HepG2 (cell line): ENCODE data around the gene ANKRD42. TPM values are rescaled to one million over a fixed set of nuclear protein-coding genes. Genes with fewer than 3 reads are reported as not detected.
A peak's percentile ranks its signal among the peaks of the same experiment; 100 is the strongest.

Source experiments
- CCDC6 ChIP-seq: sonication (generic); formaldehyde crosslinking; IDR thresholded peaks from 2 replicates; pipeline ENCODE4 v1.8.1; 2022; ENCODE audit warnings: mild to moderate bottlenecking, missing genetic modification reagents, moderate library complexity
- DPF2 ChIP-seq: sonication (generic); formaldehyde crosslinking; IDR thresholded peaks from 2 replicates; pipeline ENCODE4 v1.4.0; 2020; ENCODE audit warnings: mild to moderate bottlenecking, low read depth, missing genetic modification reagents, borderline replicate concordance
- FOXA1 ChIP-seq, 2 experiments: fragments of 450-650 bp in 1 of 2; sonication (generic) in 1 of 2; formaldehyde crosslinking in 1 of 2; IDR thresholded peaks; 2 replicates each; pipeline versions ENCODE4 v1.4.0 to v1.6.1; 2016 to 2020; ENCODE audit warnings: missing genetic modification reagents in 1 of 2
- GMEB1 ChIP-seq: sonication (generic); formaldehyde crosslinking; IDR thresholded peaks from 2 replicates; pipeline ENCODE4 v1.5.1; 2020; ENCODE audit warnings: missing genetic modification reagents, mild to moderate bottlenecking, borderline replicate concordance
- GTF3A ChIP-seq: sonication (generic); formaldehyde crosslinking; conservative IDR thresholded peaks from 2 replicates; pipeline ENCODE4 v1.4.0; 2020; ENCODE audit warnings: mild to moderate bottlenecking, missing genetic modification reagents
- HDAC1 ChIP-seq: sonication (generic); formaldehyde crosslinking; IDR thresholded peaks from 2 replicates; pipeline ENCODE4 v1.5.1; 2020; ENCODE audit warnings: mild to moderate bottlenecking, missing genetic modification reagents
- PAF1 ChIP-seq: IDR thresholded peaks from 2 replicates; pipeline ENCODE4 v1.6.1; 2016; ENCODE audit warnings: missing genetic modification reagents, missing compliant biosample characterization
- PPARG ChIP-seq: conservative IDR thresholded peaks from 2 replicates; pipeline ENCODE4 v1.6.1; 2016; ENCODE audit warnings: missing biosample characterization, missing genetic modification reagents
- RERE ChIP-seq: IDR thresholded peaks from 2 replicates; pipeline ENCODE4 v1.6.1; 2016; ENCODE audit warnings: low read depth, missing genetic modification reagents, missing compliant biosample characterization
- RFX1 ChIP-seq: fragments of 450-650 bp; IDR thresholded peaks from 2 replicates; pipeline ENCODE4 v1.6.1; 2017
- SOX6 ChIP-seq, 2 experiments: fragments of 450-650 bp in 1 of 2; sonication (generic) in 1 of 2; formaldehyde crosslinking in 1 of 2; IDR thresholded peaks; 2 replicates each; pipeline versions ENCODE4 v1.4.0 to v1.6.1; 2017 to 2020; ENCODE audit warnings: antibody characterized with exemption in 1 of 2, mild to moderate bottlenecking in 1 of 2, missing genetic modification reagents in 1 of 2
- TBX3 ChIP-seq: fragments of 450-650 bp; IDR thresholded peaks from 2 replicates; pipeline ENCODE4 v1.6.1; 2017; ENCODE audit warnings: antibody characterized with exemption, mild to moderate bottlenecking, inconsistent platforms, borderline replicate concordance
- TOE1 ChIP-seq: sonication (generic); formaldehyde crosslinking; IDR thresholded peaks from 2 replicates; pipeline ENCODE4 v1.4.0; 2020; ENCODE audit warnings: mild to moderate bottlenecking, missing genetic modification reagents
- USF2 ChIP-seq, 2 experiments: sonication (generic) in 1 of 2; formaldehyde crosslinking in 1 of 2; IDR thresholded peaks; 2 replicates each; pipeline versions ENCODE4 v1.5.1 to v1.6.1; 2011 to 2020; ENCODE audit warnings: borderline replicate concordance in 1 of 2, low read depth in 1 of 2, low read length in 1 of 2, mild to moderate bottlenecking in 1 of 2, missing genetic modification reagents in 1 of 2, moderate library complexity in 1 of 2
- ZNF124 ChIP-seq: sonication (generic); formaldehyde crosslinking; IDR thresholded peaks from 2 replicates; pipeline ENCODE4 v1.4.0; 2020; ENCODE audit warnings: missing genetic modification reagents
- ZNF264 ChIP-seq: sonication (generic); formaldehyde crosslinking; IDR thresholded peaks from 2 replicates; pipeline ENCODE4 v1.4.0; 2020; ENCODE audit warnings: missing genetic modification reagents
- ZNF329 ChIP-seq: sonication (generic); formaldehyde crosslinking; IDR thresholded peaks from 2 replicates; pipeline ENCODE4 v1.9.0; 2021; ENCODE audit warnings: low read depth, mild to moderate bottlenecking, missing genetic modification reagents
- ZNF484 ChIP-seq: sonication (generic); formaldehyde crosslinking; IDR thresholded peaks from 2 replicates; pipeline ENCODE4 v1.5.1; 2020; ENCODE audit warnings: mild to moderate bottlenecking, low read depth, missing genetic modification reagents, borderline replicate concordance
- ZNF660 ChIP-seq: sonication (generic); formaldehyde crosslinking; IDR thresholded peaks from 2 replicates; pipeline ENCODE4 v1.5.1; 2020; ENCODE audit warnings: mild to moderate bottlenecking, low read depth, missing genetic modification reagents, borderline replicate concordance
- ZNF720 ChIP-seq: sonication (generic); formaldehyde crosslinking; IDR thresholded peaks from 2 replicates; pipeline ENCODE4 v1.4.0; 2020; ENCODE audit warnings: missing genetic modification reagents
- polyA plus RNA-seq, 8 experiments: library from polyadenylated mRNA; depleted of rRNA in 3 of 8; stranded (reverse) in 7 of 8; unstranded in 1 of 8; fragments of >200 nt; fragmentation: Illumina TruSeq in 4 of 8; extraction: Trizol in 4 of 8; gene quantifications; 2 replicates each; pipeline versions ENCODE4 v1.2.1 to v1.2.3, GENCODE V29; 2011 to 2016; ENCODE audit warnings: low read depth in 4 of 8, missing spikeins in 1 of 8, mixed read lengths in 1 of 8; ENCODE audit not compliant: insufficient read depth in 1 of 8
- total RNA-seq, 5 experiments: library from RNA; depleted of rRNA; stranded (reverse); fragments of >200 nt; fragmentation: Illumina TruSeq; extraction: Trizol; gene quantifications; 2 replicates each; pipeline ENCODE4 v1.2.3, GENCODE V29; 2016; ENCODE audit warnings: low read depth in 1 of 5

Gene ANKRD42
- total and polyA plus RNA-seq, 2 of the 13 experiments (the other 11 are each of a cell fraction or from before 2014, with no cell fraction given): 2.2 to 3.7 TPM

GRCh38 chr11:83284501-83285150, 91.1 kb downstream of the ANKRD42 start (continued):
- TF ChIP-seq PAF1 (CRISPR knock-in tag) (no peak), ZNF124 (CRISPR knock-in tag) (no peak), ZNF484 (CRISPR knock-in tag) (no peak), ZNF264 (CRISPR knock-in tag) (0 out of 2 replicates have a peak, but pooled peaks have one; percentile 18), ZNF660 (CRISPR knock-in tag) (no peak), SOX6 (IDR thresholded peaks at IDR 0.05) (no peak), SOX6 (CRISPR knock-in tag; IDR thresholded peaks at IDR 0.05) (peak; percentile 33; the same call in 1 of the 2 replicates), HDAC1 (CRISPR knock-in tag) (peak; percentile 64), RERE (peak; percentile 29; the same call in 1 of the 2 replicates), GTF3A (CRISPR knock-in tag) (no peak), FOXA1 (IDR thresholded peaks at IDR 0.05) (peak; percentile 81), FOXA1 (CRISPR knock-in tag; IDR thresholded peaks at IDR 0.05) (peak; percentile 45), DPF2 (CRISPR knock-in tag) (0 out of 2 replicates have a peak, but pooled peaks have one; percentile 32), CCDC6 (CRISPR knock-in tag) (0 out of 2 replicates have a peak, but pooled peaks have one; percentile 13), TOE1 (CRISPR knock-in tag) (no peak), RFX1 (no peak), USF2 (IDR thresholded peaks at IDR 0.05; ENCODE audit: low read depth, low read length) (no peak), USF2 (CRISPR knock-in tag; IDR thresholded peaks at IDR 0.05; ENCODE audit: borderline replicate concordance) (no peak), ZNF329 (CRISPR knock-in tag) (no peak), PPARG (CRISPR knock-in tag) (peak; percentile 46), ZNF720 (CRISPR knock-in tag) (no peak), GMEB1 (CRISPR knock-in tag) (no peak), TBX3 (peak; percentile 56; the same call in 1 of the 2 replicates)
